ENCODE data around the gene HBP1. TPM values are rescaled to one million over a fixed set of nuclear protein-coding genes. Genes with fewer than 3 reads are reported as not detected.

HBP1 gene
- total RNA-seq, 1 experiment from 2014 or later, result 31.0 TPM

DNA sequence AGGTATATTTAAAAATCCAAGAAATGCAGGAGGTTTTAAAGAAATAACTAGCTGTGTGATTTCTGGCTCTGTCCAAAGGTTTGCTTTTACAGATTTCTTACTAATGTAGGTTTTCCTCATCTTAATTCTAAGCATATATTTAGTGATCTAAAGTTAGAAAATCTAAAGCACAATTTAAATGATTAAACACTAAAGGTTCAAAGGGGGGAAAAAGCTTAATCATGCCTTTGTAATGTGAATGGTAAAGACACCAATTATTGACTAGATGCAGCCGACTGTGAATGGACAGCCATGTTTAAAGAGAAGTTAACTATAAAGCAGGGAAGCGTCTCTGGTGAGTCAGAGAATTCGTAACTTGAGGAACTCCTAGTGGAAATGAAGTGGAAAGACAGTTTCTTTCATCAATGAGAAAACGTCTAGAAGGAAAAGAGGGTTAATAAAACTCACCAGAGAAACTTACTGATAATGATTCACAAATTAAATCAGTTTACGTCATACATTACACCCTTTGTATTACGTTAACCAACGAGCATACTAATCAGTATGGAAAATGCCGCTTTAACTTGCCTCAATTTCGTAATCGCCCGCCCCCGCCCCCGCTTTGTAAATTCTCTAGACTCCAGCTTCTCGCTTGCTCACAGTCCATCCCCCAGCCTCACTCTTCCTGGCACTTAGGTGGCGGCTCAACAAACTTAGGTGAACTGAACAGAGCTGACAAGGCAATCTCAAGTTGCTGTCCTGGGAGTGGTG lies 1.1 kb upstream of the HBP1 start (continued):
- TF ChIP-seq NFE2L1 (CRISPR knock-in tag; IDR thresholded peaks at IDR 0.05), result no peak
- TF ChIP-seq, protein P1, sequence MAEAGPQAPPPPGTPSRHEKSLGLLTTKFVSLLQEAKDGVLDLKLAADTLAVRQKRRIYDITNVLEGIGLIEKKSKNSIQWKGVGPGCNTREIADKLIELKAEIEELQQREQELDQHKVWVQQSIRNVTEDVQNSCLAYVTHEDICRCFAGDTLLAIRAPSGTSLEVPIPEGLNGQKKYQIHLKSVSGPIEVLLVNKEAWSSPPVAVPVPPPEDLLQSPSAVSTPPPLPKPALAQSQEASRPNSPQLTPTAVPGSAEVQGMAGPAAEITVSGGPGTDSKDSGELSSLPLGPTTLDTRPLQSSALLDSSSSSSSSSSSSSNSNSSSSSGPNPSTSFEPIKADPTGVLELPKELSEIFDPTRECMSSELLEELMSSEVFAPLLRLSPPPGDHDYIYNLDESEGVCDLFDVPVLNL (CRISPR knock-in tag; IDR thresholded peaks at IDR 0.05; ENCODE audit: borderline replicate concordance, low read depth), result no peak
- TF ChIP-seq, protein P2, sequence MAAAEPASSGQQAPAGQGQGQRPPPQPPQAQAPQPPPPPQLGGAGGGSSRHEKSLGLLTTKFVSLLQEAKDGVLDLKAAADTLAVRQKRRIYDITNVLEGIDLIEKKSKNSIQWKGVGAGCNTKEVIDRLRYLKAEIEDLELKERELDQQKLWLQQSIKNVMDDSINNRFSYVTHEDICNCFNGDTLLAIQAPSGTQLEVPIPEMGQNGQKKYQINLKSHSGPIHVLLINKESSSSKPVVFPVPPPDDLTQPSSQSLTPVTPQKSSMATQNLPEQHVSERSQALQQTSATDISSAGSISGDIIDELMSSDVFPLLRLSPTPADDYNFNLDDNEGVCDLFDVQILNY (CRISPR knock-in tag; IDR thresholded peaks at IDR 0.05), result no peak
- no peak for TF ChIP-seq NR1H2 (CRISPR knock-in tag; IDR thresholded peaks at IDR 0.05)
- TF ChIP-seq, protein P3, sequence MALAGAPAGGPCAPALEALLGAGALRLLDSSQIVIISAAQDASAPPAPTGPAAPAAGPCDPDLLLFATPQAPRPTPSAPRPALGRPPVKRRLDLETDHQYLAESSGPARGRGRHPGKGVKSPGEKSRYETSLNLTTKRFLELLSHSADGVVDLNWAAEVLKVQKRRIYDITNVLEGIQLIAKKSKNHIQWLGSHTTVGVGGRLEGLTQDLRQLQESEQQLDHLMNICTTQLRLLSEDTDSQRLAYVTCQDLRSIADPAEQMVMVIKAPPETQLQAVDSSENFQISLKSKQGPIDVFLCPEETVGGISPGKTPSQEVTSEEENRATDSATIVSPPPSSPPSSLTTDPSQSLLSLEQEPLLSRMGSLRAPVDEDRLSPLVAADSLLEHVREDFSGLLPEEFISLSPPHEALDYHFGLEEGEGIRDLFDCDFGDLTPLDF (CRISPR knock-in tag; IDR thresholded peaks at IDR 0.05), result no peak

DNA sequence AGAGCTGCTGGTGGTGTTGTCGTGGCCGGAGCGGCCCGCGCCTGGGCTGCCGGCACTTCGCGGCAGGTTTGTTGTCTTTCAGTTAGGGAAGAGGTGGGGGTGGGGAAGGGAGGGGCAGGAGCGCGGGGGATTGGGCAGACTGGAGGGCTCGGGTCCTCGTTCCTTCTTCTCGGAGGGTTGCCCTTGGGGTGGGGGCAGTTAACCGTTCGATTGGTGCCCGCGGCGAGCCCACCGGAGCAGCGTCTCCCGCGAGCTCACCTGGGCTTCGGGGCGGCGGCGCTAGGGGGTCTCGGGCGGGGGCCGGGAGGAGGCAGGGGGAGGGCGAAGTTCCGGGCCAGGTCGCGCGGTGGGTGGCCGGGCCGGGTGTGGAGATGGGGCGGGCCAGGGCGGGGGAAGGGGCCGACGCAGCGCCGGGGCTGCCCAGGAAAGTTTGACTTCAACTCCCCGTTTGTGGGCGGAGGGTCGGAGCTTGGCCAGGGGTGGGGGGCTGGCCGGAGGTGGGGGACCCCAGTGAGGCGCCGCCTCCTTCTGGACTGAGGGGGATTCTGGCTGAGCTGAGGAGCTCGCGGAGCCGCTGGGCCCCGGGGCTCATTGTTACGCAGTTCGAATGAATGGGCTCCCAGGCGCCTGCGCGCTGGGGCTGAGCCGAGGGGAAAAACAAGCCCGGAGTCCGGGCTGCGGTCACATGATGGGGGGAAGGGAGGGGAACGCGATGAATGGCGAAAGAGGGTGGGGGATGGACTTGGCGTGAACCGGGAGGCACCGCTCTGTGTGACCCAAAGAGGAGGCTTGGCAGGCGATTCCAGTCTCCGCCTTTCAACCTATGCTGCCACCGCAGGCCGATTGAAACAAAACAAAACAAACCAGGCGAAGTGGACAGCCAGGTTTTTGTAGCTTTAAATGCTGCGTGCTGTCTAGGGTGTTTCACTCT lies 582 bp downstream of the HBP1 start:
- Mint-ChIP-seq H3K9me3 (no peaks in the 10 kb centered on the region), H3K36me3 (peaks cover 2% of the 10 kb centered on the region; the same call in 1 of the 2 replicates), H3K4me3 (peak overlapping the region; percentile 94), H3K27me3 (ENCODE audit: low read depth) (no peaks in the 10 kb centered on the region), H3K27ac (peak overlapping the region; percentile 100), H3K4me1 (peaks cover 52% of the 10 kb centered on the region)
- DNase-seq (ENCODE audit: low spot score) (peak; percentile 94), ATAC-seq (peak; percentile 56)
- POLR2A ChIA-PET, result interaction anchor here (0.5 to 1.6 kb wide), 5 partner anchors 31 to 884 kb away, joined by 3 to 8 read pairs (median 4); partner anchors contain the start of gene NAMPT
- CTCF ChIA-PET, result interaction anchor here (0.9 to 3.5 kb wide), 18 partner anchors 13 to 993 kb away, joined by 3 to 29 read pairs (median 4); no protein-coding TSS in a partner anchor
- TF ChIP-seq, protein P4, sequence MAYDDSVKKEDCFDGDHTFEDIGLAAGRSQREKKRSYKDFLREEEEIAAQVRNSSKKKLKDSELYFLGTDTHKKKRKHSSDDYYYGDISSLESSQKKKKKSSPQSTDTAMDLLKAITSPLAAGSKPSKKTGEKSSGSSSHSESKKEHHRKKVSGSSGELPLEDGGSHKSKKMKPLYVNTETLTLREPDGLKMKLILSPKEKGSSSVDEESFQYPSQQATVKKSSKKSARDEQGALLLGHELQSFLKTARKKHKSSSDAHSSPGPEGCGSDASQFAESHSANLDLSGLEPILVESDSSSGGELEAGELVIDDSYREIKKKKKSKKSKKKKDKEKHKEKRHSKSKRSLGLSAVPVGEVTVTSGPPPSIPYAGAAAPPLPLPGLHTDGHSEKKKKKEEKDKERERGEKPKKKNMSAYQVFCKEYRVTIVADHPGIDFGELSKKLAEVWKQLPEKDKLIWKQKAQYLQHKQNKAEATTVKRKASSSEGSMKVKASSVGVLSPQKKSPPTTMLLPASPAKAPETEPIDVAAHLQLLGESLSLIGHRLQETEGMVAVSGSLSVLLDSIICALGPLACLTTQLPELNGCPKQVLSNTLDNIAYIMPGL (CRISPR knock-in tag; IDR thresholded peaks at IDR 0.05), result no peak
- TF ChIP-seq, protein P5, sequence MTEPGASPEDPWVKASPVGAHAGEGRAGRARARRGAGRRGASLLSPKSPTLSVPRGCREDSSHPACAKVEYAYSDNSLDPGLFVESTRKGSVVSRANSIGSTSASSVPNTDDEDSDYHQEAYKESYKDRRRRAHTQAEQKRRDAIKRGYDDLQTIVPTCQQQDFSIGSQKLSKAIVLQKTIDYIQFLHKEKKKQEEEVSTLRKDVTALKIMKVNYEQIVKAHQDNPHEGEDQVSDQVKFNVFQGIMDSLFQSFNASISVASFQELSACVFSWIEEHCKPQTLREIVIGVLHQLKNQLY (CRISPR knock-in tag; IDR thresholded peaks at IDR 0.05), result no peak
- TF ChIP-seq, protein P6, sequence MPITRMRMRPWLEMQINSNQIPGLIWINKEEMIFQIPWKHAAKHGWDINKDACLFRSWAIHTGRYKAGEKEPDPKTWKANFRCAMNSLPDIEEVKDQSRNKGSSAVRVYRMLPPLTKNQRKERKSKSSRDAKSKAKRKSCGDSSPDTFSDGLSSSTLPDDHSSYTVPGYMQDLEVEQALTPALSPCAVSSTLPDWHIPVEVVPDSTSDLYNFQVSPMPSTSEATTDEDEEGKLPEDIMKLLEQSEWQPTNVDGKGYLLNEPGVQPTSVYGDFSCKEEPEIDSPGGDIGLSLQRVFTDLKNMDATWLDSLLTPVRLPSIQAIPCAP (CRISPR knock-in tag; IDR thresholded peaks at IDR 0.05), result no peak
- TF ChIP-seq, protein P7, sequence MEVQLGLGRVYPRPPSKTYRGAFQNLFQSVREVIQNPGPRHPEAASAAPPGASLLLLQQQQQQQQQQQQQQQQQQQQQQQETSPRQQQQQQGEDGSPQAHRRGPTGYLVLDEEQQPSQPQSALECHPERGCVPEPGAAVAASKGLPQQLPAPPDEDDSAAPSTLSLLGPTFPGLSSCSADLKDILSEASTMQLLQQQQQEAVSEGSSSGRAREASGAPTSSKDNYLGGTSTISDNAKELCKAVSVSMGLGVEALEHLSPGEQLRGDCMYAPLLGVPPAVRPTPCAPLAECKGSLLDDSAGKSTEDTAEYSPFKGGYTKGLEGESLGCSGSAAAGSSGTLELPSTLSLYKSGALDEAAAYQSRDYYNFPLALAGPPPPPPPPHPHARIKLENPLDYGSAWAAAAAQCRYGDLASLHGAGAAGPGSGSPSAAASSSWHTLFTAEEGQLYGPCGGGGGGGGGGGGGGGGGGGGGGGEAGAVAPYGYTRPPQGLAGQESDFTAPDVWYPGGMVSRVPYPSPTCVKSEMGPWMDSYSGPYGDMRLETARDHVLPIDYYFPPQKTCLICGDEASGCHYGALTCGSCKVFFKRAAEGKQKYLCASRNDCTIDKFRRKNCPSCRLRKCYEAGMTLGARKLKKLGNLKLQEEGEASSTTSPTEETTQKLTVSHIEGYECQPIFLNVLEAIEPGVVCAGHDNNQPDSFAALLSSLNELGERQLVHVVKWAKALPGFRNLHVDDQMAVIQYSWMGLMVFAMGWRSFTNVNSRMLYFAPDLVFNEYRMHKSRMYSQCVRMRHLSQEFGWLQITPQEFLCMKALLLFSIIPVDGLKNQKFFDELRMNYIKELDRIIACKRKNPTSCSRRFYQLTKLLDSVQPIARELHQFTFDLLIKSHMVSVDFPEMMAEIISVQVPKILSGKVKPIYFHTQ (CRISPR knock-in tag; IDR thresholded peaks at IDR 0.05), result no peak
- TF ChIP-seq, protein P8, sequence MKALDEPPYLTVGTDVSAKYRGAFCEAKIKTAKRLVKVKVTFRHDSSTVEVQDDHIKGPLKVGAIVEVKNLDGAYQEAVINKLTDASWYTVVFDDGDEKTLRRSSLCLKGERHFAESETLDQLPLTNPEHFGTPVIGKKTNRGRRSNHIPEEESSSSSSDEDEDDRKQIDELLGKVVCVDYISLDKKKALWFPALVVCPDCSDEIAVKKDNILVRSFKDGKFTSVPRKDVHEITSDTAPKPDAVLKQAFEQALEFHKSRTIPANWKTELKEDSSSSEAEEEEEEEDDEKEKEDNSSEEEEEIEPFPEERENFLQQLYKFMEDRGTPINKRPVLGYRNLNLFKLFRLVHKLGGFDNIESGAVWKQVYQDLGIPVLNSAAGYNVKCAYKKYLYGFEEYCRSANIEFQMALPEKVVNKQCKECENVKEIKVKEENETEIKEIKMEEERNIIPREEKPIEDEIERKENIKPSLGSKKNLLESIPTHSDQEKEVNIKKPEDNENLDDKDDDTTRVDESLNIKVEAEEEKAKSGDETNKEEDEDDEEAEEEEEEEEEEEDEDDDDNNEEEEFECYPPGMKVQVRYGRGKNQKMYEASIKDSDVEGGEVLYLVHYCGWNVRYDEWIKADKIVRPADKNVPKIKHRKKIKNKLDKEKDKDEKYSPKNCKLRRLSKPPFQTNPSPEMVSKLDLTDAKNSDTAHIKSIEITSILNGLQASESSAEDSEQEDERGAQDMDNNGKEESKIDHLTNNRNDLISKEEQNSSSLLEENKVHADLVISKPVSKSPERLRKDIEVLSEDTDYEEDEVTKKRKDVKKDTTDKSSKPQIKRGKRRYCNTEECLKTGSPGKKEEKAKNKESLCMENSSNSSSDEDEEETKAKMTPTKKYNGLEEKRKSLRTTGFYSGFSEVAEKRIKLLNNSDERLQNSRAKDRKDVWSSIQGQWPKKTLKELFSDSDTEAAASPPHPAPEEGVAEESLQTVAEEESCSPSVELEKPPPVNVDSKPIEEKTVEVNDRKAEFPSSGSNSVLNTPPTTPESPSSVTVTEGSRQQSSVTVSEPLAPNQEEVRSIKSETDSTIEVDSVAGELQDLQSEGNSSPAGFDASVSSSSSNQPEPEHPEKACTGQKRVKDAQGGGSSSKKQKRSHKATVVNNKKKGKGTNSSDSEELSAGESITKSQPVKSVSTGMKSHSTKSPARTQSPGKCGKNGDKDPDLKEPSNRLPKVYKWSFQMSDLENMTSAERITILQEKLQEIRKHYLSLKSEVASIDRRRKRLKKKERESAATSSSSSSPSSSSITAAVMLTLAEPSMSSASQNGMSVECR (CRISPR knock-in tag; IDR thresholded peaks at IDR 0.05; ENCODE audit: borderline replicate concordance), result peak; percentile 70; the same call in 1 of the 2 replicates
- TF ChIP-seq GRHL2 (CRISPR knock-in tag; IDR thresholded peaks at IDR 0.05; ENCODE audit: insufficient replicate concordance, severe bottlenecking) (no peak), ZBTB21 (CRISPR knock-in tag; IDR thresholded peaks at IDR 0.05; ENCODE audit: borderline replicate concordance) (no peak), MXD4 (CRISPR knock-in tag; IDR thresholded peaks at IDR 0.05; ENCODE audit: borderline replicate concordance) (no peak), SOX15 (CRISPR knock-in tag; IDR thresholded peaks at IDR 0.05) (no peak)
- TF ChIP-seq, protein P9, sequence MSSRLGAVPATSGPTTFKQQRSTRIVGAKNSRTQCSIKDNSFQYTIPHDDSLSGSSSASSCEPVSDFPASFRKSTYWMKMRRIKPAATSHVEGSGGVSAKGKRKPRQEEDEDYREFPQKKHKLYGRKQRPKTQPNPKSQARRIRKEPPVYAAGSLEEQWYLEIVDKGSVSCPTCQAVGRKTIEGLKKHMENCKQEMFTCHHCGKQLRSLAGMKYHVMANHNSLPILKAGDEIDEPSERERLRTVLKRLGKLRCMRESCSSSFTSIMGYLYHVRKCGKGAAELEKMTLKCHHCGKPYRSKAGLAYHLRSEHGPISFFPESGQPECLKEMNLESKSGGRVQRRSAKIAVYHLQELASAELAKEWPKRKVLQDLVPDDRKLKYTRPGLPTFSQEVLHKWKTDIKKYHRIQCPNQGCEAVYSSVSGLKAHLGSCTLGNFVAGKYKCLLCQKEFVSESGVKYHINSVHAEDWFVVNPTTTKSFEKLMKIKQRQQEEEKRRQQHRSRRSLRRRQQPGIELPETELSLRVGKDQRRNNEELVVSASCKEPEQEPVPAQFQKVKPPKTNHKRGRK (CRISPR knock-in tag; IDR thresholded peaks at IDR 0.05; ENCODE audit: borderline replicate concordance), result no peak
